ENCODE results near the gene RNF19B.

RNF19B gene

DNA sequence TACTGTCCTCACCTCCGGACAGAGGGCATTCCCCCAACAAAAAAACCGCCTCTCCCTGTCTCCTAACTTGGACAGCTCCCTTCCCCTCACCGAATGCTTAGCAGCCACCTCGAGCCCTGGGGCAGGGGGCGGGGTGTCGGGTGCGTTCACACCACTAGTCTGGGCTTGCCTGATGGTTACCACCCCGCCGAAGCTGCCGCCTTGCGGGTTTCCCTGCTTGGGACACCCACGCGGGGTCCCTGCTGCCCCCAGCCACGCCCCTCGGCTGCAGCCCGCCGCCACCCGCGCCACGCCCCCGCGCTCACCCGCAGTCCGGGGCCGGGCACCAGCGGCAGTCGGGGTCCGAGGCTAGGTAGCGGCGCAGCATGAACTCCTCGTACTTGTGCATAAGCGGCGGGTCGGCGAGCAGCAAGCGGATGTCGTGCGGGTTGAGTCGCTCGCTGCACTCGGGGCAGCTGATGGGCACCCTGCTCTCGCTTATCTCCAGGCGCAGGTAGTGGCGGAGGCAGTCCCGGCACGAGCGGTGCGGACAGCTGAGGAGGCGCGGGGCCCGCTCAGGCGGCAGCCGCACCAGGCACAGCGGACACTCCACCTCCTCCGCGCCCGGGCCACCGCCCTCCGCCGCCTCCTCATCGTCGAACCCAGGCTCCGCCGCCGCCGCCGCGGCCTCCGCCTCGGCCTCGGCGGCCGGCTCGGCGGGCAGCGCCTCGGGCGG is 706 bp downstream of the RNF19B start:
- Histone ChIP-seq H4K20me1 (ENCODE audit: insufficient read depth, low read length) (no peaks in the 10 kb centered on the region), H3F3A (ENCODE audit: insufficient read depth, low read length) (peaks cover 14% of the 10 kb centered on the region), H3K36me3 (replicated peaks; ENCODE audit: insufficient read depth, low read length) (no peaks in the 10 kb centered on the region), H2AFZ (ENCODE audit: low read length) (peak overlapping the region; percentile 55; the same call in 1 of the 2 replicates), H3K27ac (ENCODE audit: low read length) (no peak overlapping the region), H3K9ac (ENCODE audit: low read length) (peak overlapping the region; percentile 44; the same call in 1 of the 2 replicates), H3K4me1 (ENCODE audit: low read length) (peaks cover 16% of the 10 kb centered on the region; the same call in 1 of the 2 replicates), H3K9me3 (replicated peaks; ENCODE audit: insufficient read depth, low read length) (no peaks in the 10 kb centered on the region), H3K79me2 (ENCODE audit: low read length) (peaks cover 42% of the 10 kb centered on the region), H3K27me3 (replicated peaks; ENCODE audit: insufficient read depth, low read length) (no peaks in the 10 kb centered on the region), H3K4me3 (ENCODE audit: low read length) (peak overlapping the region; percentile 81), H3K4me2 (ENCODE audit: low read depth, low read length) (peak overlapping the region; percentile 69), H3K9me2 (replicated peaks; ENCODE audit: insufficient read depth, low read length) (no peaks in the 10 kb centered on the region)
- DNase-seq = peak; percentile 43
- no peak for TF ChIP-seq EZH2phosphoT487 (IDR thresholded peaks at IDR 0.05; ENCODE audit: low read length)
- TF ChIP-seq EZH2 (optimal IDR thresholded peaks at IDR 0.05; ENCODE audit: low read depth, low read length) = no peak
- TF ChIP-seq, protein P1, sequence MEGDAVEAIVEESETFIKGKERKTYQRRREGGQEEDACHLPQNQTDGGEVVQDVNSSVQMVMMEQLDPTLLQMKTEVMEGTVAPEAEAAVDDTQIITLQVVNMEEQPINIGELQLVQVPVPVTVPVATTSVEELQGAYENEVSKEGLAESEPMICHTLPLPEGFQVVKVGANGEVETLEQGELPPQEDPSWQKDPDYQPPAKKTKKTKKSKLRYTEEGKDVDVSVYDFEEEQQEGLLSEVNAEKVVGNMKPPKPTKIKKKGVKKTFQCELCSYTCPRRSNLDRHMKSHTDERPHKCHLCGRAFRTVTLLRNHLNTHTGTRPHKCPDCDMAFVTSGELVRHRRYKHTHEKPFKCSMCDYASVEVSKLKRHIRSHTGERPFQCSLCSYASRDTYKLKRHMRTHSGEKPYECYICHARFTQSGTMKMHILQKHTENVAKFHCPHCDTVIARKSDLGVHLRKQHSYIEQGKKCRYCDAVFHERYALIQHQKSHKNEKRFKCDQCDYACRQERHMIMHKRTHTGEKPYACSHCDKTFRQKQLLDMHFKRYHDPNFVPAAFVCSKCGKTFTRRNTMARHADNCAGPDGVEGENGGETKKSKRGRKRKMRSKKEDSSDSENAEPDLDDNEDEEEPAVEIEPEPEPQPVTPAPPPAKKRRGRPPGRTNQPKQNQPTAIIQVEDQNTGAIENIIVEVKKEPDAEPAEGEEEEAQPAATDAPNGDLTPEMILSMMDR (IDR thresholded peaks at IDR 0.05; ENCODE audit: low read length) = no peak

DNA sequence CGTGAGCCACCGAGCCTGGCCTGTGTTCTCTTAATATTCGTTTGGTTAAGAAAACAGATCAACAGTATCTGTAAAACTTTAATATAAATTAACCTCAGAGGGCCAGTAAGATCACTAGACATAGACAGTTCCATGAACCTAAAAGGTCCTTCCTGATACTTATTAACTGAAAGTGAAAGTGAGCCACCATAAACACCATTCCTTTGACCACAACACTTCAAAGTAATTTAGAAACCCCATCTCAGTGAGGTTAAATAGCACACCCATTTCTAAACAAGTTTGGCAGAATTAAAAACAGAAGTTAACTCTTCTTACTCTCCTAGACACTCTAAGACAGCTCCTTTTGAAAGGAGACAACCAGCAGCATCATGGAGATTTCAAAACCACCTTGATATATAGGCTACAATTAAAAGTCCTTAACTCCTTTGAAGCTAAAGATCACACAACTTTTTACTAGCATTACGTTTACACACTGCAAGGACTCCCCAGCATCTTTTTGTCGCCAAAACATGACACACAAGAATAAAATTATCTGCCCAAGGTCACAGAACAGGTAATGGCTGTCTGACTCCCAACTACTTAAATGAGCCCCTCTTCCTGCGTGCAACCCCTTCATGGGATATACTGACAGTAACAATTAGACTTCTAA is 2.2 kb downstream of the RNF19B start:
- H3F3A ChIP-seq (ENCODE audit: insufficient read depth, low read length) = peaks cover 14% of the 10 kb centered on the region
- H3K79me2 ChIP-seq (ENCODE audit: low read length) = peaks cover 54% of the 10 kb centered on the region
- no peak overlapping the region for H3K9ac ChIP-seq (ENCODE audit: low read length)
- H3K36me3 ChIP-seq (replicated peaks; ENCODE audit: insufficient read depth, low read length) = no peaks in the 10 kb centered on the region
- H3K27ac ChIP-seq (ENCODE audit: low read length) = no peak overlapping the region
- no peaks in the 10 kb centered on the region for H3K9me3 ChIP-seq (replicated peaks; ENCODE audit: insufficient read depth, low read length)
- H3K4me2 ChIP-seq (ENCODE audit: low read depth, low read length) = peak overlapping the region; percentile 69
- DNase-seq = peak; percentile 80
- H3K4me1 ChIP-seq (ENCODE audit: low read length) = peaks cover 16% of the 10 kb centered on the region; the same call in 1 of the 2 replicates
- H3K27me3 ChIP-seq (replicated peaks; ENCODE audit: insufficient read depth, low read length) = no peaks in the 10 kb centered on the region
- no peaks in the 10 kb centered on the region for H4K20me1 ChIP-seq (ENCODE audit: insufficient read depth, low read length)
- no peaks in the 10 kb centered on the region for H3K9me2 ChIP-seq (replicated peaks; ENCODE audit: insufficient read depth, low read length)
- H2AFZ ChIP-seq (ENCODE audit: low read length) = no peak overlapping the region
- H3K4me3 ChIP-seq (ENCODE audit: low read length) = peak overlapping the region; percentile 81
- TF ChIP-seq EZH2 (optimal IDR thresholded peaks at IDR 0.05; ENCODE audit: low read depth, low read length) = no peak

DNA sequence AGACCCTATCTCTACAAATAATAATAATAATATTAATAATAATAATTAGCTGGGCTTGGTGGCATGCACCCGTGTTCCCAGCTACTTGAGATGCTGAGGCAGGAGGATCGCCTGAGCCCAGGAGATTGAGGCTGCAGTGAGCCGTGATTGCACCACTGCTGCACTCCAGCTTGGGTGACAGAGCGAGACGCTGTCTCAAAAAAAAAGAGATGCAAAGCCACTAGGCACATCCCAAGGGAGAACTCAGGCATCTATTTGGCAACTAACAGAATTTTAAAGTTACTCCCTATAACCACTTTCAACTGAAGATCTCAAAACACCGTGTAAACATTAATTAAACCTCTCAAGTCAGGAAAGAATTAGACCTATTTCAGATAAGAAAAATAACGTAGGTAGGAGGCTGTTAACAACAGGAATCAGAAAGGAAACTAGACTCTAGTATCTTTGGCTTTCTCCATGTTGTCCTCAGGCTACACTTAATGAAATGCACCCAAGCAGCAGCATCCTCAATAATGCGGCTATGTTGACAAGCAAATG is 3.7 kb downstream of the RNF19B start:
- Histone ChIP-seq H3K27ac (ENCODE audit: low read length) (no peak overlapping the region), H2AFZ (ENCODE audit: low read length) (no peak overlapping the region), H3K79me2 (ENCODE audit: low read length) (peaks cover 69% of the 10 kb centered on the region), H3K4me2 (ENCODE audit: low read depth, low read length) (no peak overlapping the region), H3K4me1 (ENCODE audit: low read length) (peaks cover 16% of the 10 kb centered on the region; the same call in 1 of the 2 replicates), H3K27me3 (replicated peaks; ENCODE audit: insufficient read depth, low read length) (no peaks in the 10 kb centered on the region), H3K36me3 (replicated peaks; ENCODE audit: insufficient read depth, low read length) (no peaks in the 10 kb centered on the region), H3K9me2 (replicated peaks; ENCODE audit: insufficient read depth, low read length) (no peaks in the 10 kb centered on the region), H3K9ac (ENCODE audit: low read length) (no peak overlapping the region), H3K9me3 (replicated peaks; ENCODE audit: insufficient read depth, low read length) (no peaks in the 10 kb centered on the region), H3K4me3 (ENCODE audit: low read length) (no peak overlapping the region), H3F3A (ENCODE audit: insufficient read depth, low read length) (peaks cover 14% of the 10 kb centered on the region), H4K20me1 (ENCODE audit: insufficient read depth, low read length) (no peaks in the 10 kb centered on the region)
- TF ChIP-seq, protein P1 (IDR thresholded peaks at IDR 0.05; ENCODE audit: low read length) = no peak
- TF ChIP-seq EZH2phosphoT487 (IDR thresholded peaks at IDR 0.05; ENCODE audit: low read length) = no peak
- TF ChIP-seq EZH2 (optimal IDR thresholded peaks at IDR 0.05; ENCODE audit: low read depth, low read length) = no peak
- no peak for DNase-seq

All from MM.1S (cell line).